Gastrocnemius medialis (tissue), 4 donors: ENCODE data around the gene ASB16. TPM values are rescaled to one million over a fixed set of nuclear protein-coding genes. Genes with fewer than 3 reads are reported as not detected.

Source experiments
- ATAC-seq, 2 donors: fragments of 150-250 bp; one replicate each; pipeline ENCODE4 v1.9.1; 2016
- DNase-seq, 2 donors: peaks; one replicate each; pipeline ENCODE4 v3.0.0-alpha.2; 2019
- H3K27ac ChIP-seq, 4 donors: fragments of 200-600 bp; sonication (generic); 1 replicate in 1 of 4; 2 replicates in 3 of 4; pipeline ENCODE4 v1.5.1; 2016 to 2018; ENCODE audit warnings: mild to moderate bottlenecking in 2 of 4, moderate library complexity in 1 of 4
- H3K27me3 ChIP-seq, 3 donors: fragments of 200-600 bp; sonication (generic) in 2 of 3; 1 replicate in 1 of 3; 2 replicates in 2 of 3; pipeline versions ENCODE4 v1.5.1 to v1.6.0; 2016 to 2019; ENCODE audit warnings: mild to moderate bottlenecking in 1 of 3, moderate library complexity in 1 of 3
- H3K36me3 ChIP-seq, 2 donors: fragments of 200-600 bp; sonication (generic) in 1 of 2; one replicate each; pipeline ENCODE4 v1.5.1; 2017 to 2018
- H3K4me1 ChIP-seq, 2 donors: fragments of 200-600 bp; sonication (generic) in 1 of 2; one replicate each; pipeline ENCODE4 v1.5.1; 2016 to 2017; ENCODE audit warnings: mild to moderate bottlenecking in 2 of 2
- H3K4me3 ChIP-seq, 4 donors: fragments of 200-600 bp; sonication (generic) in 3 of 4; 1 replicate in 1 of 4; 2 replicates in 3 of 4; pipeline ENCODE4 v1.5.1; 2016 to 2019; ENCODE audit warnings: mild to moderate bottlenecking in 2 of 4
- H3K9me3 ChIP-seq, 3 donors: fragments of 200-600 bp; sonication (generic) in 2 of 3; 1 replicate in 1 of 3; 2 replicates in 2 of 3; pipeline ENCODE4 v1.5.1; 2016 to 2019
- CTCF ChIP-seq, 5 experiments: fragments of 450-650 bp in 3 of 5; fragments of 200-600 bp in 2 of 5; sonication (generic) in 2 of 5; IDR thresholded peaks in 4 of 5; conservative IDR thresholded peaks in 1 of 5; 1 replicate in 4 of 5; 2 replicates in 1 of 5; pipeline ENCODE4 v1.5.1; 2016 to 2019; ENCODE audit warnings: antibody characterized with exemption in 5 of 5, mild to moderate bottlenecking in 3 of 5, moderate library complexity in 3 of 5
- POLR2A ChIP-seq, 2 donors: fragments of 450-650 bp; IDR thresholded peaks; one replicate each; pipeline ENCODE4 v1.6.1; 2017; ENCODE audit warnings: antibody characterized with exemption in 2 of 2, mild to moderate bottlenecking in 2 of 2, moderate library complexity in 2 of 2
- in situ Hi-C, 4 donors: fragments of 200-750 bp; cut with MboI; loops; one replicate each; pipeline versions ENCODE4 v1.15.0 to v1.8.0; 2017; ENCODE audit warnings: low sequenced_read_pairs in 4 of 4
- intact Hi-C: fragments of 100-400 bp; cut with DNase I; formaldehyde crosslinking; loops from one replicate; pipeline ENCODE4 v1.15.1; 2023; ENCODE audit warnings: low total_unique reads
- total RNA-seq, 4 donors: library from RNA; depleted of rRNA; stranded (reverse); fragments of >200 nt; gene quantifications; one replicate each; pipeline versions ENCODE4 v1.1.0 to v1.2.3, GENCODE V29; 2016

The ASB16 gene
- total RNA-seq, 4 donors from 2014 or later = 13.2 to 134 (median 34.2) TPM

GRCh38 chr17:44200478-44201155, 30.1 kb downstream of the ASB16 start:
- no peaks in the 10 kb centered on the region for H3K27me3 ChIP-seq
- no peak for TF ChIP-seq CTCF (IDR thresholded peaks at IDR 0.05 in 4 of 5, conservative IDR thresholded peaks at IDR 0.05 in 1 of 5)
- TF ChIP-seq POLR2A (IDR thresholded peaks at IDR 0.05) = no peak
- DNase-seq (no peak), ATAC-seq (peak in 1 of 2 donors; percentile 9)
- peaks cover 9 to 15% of the 10 kb centered on the region in 2 donors for H3K4me1 ChIP-seq
- H3K9me3 ChIP-seq = no peaks in the 10 kb centered on the region
- in situ Hi-C loops (loop anchor here (5.0 to 25.0 kb wide), 4 partner anchors 127 to 312 kb away; partner anchors contain the start of gene GPATCH8 (in 3 of the 4)), intact Hi-C loops (loop anchor here (1.0 kb wide), 2 partner anchors 14 to 18 kb away; partner anchors contain the start of gene TMUB2)
- H3K36me3 ChIP-seq = peaks cover 0 to 16% of the 10 kb centered on the region in 2 donors
- H3K4me3 ChIP-seq = peak overlapping the region; percentile 71 to 88 (median 84)
- peak overlapping the region; percentile 94 to 98 (median 95) for H3K27ac ChIP-seq

GRCh38 chr17:44202756-44203155, 32.3 kb downstream of the ASB16 start:
- Histone ChIP-seq H3K9me3 (no peaks in the 10 kb centered on the region), H3K27ac (peak overlapping the region in 2 of 4 donors; percentile 12 to 24), H3K36me3 (peaks cover 0 to 13% of the 10 kb centered on the region in 2 donors), H3K4me1 (peaks cover 9 to 15% of the 10 kb centered on the region in 2 donors), H3K4me3 (no peak overlapping the region), H3K27me3 (no peaks in the 10 kb centered on the region)
- in situ Hi-C loops = loop anchor here (5.0 to 25.0 kb wide), 4 partner anchors 125 to 310 kb away; partner anchors contain the start of gene GPATCH8 (in 3 of the 4)
- ATAC-seq (no peak), DNase-seq (no peak)
- intact Hi-C loops = no loop called here
- TF ChIP-seq POLR2A (IDR thresholded peaks at IDR 0.05) (no peak), CTCF (IDR thresholded peaks at IDR 0.05 in 4 of 5, conservative IDR thresholded peaks at IDR 0.05 in 1 of 5) (no peak)

- peak; percentile 9 to 49 (median 42) for TF ChIP-seq CTCF (IDR thresholded peaks at IDR 0.05 in 4 of 5, conservative IDR thresholded peaks at IDR 0.05 in 1 of 5)
- TF ChIP-seq POLR2A (IDR thresholded peaks at IDR 0.05) = no peak
- Histone ChIP-seq H3K27me3 (no peaks in the 10 kb centered on the region), H3K4me3 (no peak overlapping the region), H3K9me3 (no peaks in the 10 kb centered on the region), H3K36me3 (peaks cover 0 to 24% of the 10 kb centered on the region in 2 donors), H3K27ac (no peak overlapping the region), H3K4me1 (peaks cover 0 to 6% of the 10 kb centered on the region in 2 donors)
- DNase-seq (no peak), ATAC-seq (no peak)
- in situ Hi-C loops = loop anchor here (5.0 to 25.0 kb wide), 4 partner anchors 123 to 308 kb away; partner anchors contain the start of gene GPATCH8 (in 3 of the 4)
- intact Hi-C loops = no loop called here
Observed at GRCh38 chr17:44203731-44204440, 33.4 kb downstream of the ASB16 start.

- intact Hi-C loops = no loop called here
- H3K9me3 ChIP-seq = no peaks in the 10 kb centered on the region
- no peak for ATAC-seq
- no peaks in the 10 kb centered on the region for H3K27me3 ChIP-seq
- H3K36me3 ChIP-seq = peaks cover 0 to 30% of the 10 kb centered on the region in 2 donors
- no peak overlapping the region for H3K4me3 ChIP-seq
- TF ChIP-seq POLR2A (IDR thresholded peaks at IDR 0.05) (no peak), CTCF (IDR thresholded peaks at IDR 0.05 in 4 of 5, conservative IDR thresholded peaks at IDR 0.05 in 1 of 5) (no peak)
- in situ Hi-C loops = loop anchor here (5.0 to 25.0 kb wide), 4 partner anchors 123 to 308 kb away; partner anchors contain the start of gene GPATCH8 (in 3 of the 4)
- peaks cover 0 to 6% of the 10 kb centered on the region in 2 donors for H3K4me1 ChIP-seq
- no peak overlapping the region for H3K27ac ChIP-seq
- DNase-seq = no peak
Observed at GRCh38 chr17:44204441-44204882, 34.0 kb downstream of the ASB16 start.
